ENCODE measurements around the gene C16orf96.
A peak's percentile ranks its signal among the peaks of the same experiment; 100 is the strongest.

The C16orf96 gene

GRCh38 chr16:4525634-4526277, 30.4 kb upstream of the C16orf96 start:
- DNase-seq: no peak

GRCh38 chr16:4529085-4530060, 26.8 kb upstream of the C16orf96 start:
- DNase-seq: peak; percentile 33

DNA sequence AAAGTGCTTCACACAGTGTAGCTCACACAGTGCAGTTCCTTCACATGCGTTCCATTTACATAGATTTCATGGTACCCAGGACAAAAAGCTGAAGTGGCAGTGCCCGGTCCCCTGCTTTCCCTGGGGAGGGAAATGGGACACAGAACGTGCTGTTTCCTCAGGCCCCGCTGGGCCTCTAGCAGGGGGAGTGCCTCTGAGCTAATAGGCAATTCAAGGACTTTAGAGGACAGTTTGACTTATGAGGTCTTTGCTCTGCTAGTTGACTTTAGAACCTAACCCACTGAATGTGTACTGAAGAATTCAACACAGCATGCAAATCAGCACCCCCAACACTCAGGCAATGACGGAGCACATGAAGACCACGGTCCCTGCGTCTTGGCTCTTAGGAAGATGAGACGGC, 24.3 kb upstream of the C16orf96 start:
- no peak for DNase-seq

GRCh38 chr16:4532238-4532637, 23.9 kb upstream of the C16orf96 start:
- no peak for DNase-seq

DNA sequence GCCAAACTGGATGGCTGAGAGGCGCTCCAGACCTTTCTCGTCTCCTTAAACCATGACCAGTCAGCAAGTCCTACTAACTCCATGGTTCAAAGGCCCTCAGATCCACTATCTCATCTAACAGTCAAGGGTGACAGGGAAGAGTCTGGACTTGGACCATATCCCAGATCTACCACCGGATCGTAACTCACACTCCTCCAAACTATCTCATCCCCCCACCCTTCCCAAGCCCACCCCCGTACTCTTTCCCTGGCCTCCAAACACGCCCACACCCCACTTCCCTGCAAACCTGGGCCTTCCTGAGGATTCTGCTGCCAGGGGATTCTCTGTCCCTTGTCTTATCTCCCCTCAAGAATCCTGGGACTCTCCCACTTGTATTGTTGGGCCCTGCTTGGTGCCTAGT, 22.6 kb upstream of the C16orf96 start:
- no peak for DNase-seq

GRCh38 chr16:4534151-4534790, 21.9 kb upstream of the C16orf96 start:
- DNase-seq: no peak

DNA sequence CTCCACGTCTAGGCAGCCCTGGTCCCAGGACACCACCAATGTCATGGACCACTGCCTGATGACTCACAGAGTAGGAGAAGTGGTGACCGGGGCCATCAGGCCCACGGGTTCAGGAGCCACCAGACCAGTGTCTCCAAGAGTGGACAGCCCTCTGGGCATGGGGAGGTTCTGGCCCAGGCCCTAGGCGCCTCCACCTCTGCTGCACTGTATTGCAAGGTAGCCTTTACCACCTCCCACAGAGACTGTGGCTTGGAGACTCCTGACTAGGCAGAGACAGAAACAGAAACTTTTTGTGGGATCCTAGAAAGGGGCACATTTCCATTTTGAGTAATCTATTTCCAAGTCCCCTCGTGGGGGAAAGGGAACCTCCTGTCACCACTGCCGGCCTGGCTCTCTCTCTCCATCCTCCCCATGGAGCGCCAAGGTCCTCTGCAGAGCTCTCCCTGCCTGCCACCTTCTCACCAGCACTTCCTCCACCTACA, 20.5 kb upstream of the C16orf96 start:
- DNase-seq: no peak

- no peak for DNase-seq
Measured at GRCh38 chr16:4536391-4537106, 19.6 kb upstream of the C16orf96 start.

DNA sequence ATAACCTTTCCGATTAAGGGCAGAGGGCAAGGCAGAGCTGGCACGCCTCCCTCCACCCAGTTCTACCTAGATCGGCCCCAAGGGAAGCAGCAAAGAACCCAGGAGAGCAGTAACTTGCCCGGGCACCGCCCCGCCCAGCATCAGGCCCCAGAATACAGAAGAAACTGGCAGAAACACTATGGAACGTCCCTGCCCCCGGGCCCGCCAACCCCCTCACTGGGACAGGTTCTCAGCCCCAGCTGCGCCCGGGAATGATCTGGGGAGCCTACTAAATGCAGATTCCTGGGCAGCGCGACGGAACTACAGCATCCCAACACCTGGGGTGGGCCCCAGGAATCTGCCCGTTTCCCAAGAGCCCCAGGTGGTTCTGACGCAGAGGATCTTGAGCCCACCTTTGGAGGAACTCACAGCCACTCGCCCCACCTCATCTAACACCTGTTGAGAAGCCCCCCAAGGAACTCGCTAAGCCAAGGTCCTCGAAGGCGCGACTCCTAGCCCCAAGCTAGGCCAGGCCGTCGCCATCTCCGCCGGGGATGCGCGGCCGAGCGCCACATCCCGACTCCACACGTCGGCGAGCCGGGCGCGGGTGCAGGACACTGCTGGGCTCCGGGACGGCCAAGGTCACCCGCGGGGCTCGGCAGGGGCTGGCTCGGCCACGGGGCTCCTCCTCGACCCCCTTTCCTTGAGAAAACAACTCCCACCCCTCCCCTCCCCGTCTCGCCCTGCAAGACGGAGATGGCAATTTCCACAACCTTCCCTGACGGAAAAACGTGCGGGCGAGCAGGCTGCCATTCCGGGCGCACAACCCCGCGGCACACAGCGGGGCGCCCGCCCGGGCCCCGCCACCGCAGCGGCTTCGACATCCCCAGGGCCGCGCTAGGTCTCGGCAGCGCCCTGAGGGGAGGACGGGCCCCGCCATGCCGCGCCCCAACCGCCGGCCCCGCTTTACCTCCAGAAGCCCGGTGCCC, 18.5 kb upstream of the C16orf96 start:
- DNase-seq: peak; percentile 19

DNA sequence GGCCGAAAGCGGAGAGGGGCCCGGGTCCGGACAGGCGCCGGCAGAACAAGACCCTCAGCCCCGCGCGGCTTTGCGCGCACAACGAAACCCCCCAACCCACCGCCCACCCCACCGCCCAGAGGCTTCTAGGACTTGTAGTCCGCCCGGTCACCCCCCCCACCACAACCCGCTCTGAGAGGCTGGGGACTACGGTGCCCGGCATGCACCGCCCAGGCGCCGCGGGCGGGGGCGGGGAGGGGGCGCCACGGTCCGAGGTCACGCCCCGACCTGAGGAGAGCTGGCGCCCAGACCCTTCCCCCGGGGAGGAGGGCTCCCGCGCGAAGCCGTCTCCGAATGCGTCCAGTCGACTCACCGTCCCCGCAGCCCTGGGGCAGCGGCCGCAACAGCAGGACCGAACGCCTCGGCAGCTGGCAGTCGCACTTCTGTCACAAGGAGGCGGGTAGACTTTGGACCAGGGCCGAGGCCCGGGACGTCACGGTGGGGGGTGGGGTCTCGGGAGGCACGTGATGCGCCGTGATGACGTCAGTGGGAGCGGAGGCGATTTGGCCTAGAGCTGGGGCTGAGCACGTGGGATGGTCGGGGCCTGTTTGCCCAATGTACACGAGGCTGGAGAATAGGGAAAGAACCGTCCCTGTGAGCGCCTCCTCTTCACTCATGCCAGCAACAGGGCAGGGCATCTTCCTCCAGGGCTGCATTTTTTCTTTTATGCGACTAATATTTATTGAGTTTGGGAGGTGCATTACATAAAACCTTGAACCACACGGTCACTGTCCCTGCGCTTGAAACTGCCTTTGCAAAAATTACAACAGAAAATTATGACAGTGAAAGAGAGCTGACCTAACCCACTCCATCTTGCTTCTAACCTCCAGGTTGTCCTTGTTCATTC, 17.5 kb upstream of the C16orf96 start, which contains the start of gene CDIP1:
Gene CDIP1 (minus strand): TSS at position 424 of the 886 bp plus-strand sequence. CDS start 24,643 bp downstream, outside the sequence.
- peak; percentile 96 for DNase-seq

DNA sequence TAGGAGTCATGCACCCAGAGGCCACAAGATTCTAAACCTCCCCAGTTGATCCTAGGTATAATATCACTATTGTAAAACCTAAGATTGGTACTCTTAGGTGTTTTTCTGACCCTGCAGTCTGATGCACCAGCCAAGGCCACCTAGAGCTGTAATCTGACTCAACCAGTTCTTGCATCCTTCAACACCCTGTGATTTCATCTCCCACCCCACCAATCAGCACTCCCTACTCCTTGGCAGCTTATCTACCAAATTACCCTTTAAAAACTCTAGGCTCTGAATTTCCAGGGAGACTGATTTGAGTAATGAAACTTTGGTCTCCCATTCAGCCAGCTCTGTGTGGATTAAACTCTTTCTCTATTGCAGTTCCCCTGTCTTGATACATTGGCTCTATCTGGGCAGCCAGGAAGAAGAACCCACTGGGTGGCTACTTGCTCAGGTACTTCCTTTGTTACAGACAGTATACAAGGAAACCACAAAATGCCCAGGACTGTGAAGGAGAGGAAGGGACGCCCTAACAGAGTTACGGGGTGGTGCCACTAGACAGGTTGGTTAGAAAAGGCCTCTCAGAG, 16.3 kb upstream of the C16orf96 start:
- DNase-seq: no peak

GRCh38 chr16:4544473-4544872, 11.7 kb upstream of the C16orf96 start:
- no peak for DNase-seq

- no peak for DNase-seq
Measured at GRCh38 chr16:4548124-4548523, 8.0 kb upstream of the C16orf96 start.

GRCh38 chr16:4550591-4550990, 5.5 kb upstream of the C16orf96 start:
- DNase-seq: no peak

DNA sequence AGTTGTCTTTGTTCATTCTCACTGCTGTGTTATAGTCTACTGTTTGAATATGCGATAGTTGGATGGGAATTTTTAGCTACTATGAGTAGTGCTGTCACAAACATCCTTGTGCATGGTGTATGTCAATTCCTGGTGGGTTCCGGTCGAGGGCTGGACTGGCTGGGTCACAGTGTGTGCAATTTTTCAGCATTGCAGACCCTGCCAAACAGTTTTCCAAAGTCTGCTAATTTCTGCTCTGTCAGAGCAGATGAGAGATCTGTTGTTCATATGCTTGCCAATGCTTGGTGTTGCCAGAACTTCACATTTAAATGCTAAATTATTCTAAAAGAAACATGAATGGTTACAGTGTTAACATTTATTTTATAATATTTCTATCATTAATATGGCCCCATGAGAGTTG, 3.6 kb upstream of the C16orf96 start:
- DNase-seq: no peak

DNA sequence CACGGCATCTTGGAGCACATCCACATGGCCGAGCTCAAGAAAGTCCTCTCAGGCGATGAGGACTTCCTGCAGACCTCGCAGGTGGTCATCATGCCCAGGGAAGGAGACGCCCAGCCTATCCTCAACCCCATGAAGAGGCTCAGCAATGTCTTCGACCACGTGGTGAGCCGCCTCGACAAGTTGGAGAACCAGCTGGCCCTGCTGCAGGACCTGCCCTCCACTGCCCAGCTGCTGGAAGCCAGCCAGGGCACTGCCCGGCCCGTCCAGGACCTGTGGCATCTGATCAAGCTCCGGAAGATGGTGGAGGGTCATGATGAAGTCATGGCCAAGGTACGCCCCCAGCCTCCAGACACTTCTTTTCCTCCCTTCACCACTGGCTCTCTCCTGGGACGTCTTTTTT, 440 bp downstream of the C16orf96 start:
- no peak for DNase-seq

DNA sequence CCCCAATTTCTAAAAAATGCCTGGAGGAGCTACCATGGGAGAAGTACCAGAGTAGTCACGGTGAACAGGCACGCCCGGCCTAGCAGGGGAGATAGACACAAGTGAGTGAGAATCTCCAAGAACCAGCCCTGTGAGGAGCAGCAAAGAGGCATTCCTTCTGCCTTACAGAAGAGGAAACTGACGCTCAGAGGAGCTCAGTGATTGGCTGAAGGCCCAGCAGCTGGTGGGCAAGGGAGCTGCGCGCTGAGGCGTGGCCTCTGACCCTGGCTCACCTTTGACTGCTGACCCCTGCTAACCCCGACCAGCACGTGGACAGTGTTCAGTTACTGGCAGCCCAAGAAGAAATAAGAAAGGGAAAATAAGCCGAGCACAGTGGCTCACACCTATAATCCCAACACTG, 1.8 kb downstream of the C16orf96 start:
- DNase-seq: no peak

DNA sequence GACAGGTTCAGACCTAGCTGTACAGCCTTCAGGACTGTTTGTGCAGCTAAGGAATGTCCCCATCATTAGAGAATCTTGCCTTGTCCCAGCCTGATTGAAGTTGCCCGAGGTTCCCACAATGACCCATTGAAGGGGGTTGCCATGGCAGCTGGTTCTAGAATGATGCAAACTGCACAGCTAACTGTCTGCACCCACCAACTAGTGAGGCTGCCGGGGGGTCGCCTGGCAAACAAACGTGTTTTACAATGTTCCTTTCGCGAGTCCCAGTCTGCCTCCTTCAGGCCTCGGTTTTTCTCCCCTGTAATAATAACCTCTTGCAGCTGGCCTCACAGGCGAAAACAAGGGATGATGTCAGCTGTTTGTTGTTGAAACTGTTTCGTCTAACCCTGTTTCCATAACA, 5.5 kb downstream of the C16orf96 start:
- no peak for DNase-seq

GRCh38 chr16:4564661-4565267, 8.6 kb downstream of the C16orf96 start:
- DNase-seq: no peak

All from fibroblast of skin of back (primary cell).